HUDEP-2 (cell line): ENCODE measurements around the gene PRKCE.

Source experiments
- DNase-seq, 76 experiments: peaks; one replicate each; lab custom pipeline; 2025; ENCODE audit not compliant: unreplicated experiment in 76 of 76; lab: John Stamatoyannopoulos, UW

The PRKCE gene

DNA sequence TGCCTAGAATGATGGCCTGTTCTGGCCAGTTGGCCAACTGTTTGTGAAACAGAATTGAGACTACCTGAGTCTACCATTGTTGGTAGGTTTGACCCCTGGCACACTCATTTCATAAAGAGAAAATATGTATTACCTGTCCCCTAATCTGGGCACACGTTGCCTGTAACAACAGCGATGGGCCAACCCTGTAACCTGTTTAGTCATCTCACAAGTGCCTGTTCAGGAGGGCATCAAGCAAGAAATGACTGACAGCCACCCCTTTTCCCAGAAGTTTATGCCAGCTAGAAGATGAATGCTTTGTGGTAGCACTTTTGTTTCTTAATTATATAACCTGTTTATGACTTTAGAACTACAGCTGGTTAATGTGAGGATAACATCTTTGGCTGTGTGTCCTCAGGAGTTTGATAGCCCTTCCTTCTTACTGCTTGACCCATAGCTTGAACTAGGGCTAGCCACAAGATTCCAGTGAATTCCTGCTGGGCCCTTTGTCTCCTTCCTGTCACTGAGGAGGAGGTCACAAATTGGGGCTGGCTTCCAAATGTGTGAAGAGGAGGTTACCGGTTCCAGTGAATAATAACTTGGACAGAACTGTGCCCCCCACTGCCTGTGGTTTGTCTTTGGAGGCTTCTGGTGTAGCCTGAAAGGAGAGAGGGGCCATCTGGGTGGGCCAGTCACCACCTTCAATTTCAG lies 371.8 kb downstream of the PRKCE start:
- DNase-seq = no peak

GRCh38 chr2:46024146-46024779 lies 372.8 kb downstream of the PRKCE start:
- no peak for DNase-seq

DNA sequence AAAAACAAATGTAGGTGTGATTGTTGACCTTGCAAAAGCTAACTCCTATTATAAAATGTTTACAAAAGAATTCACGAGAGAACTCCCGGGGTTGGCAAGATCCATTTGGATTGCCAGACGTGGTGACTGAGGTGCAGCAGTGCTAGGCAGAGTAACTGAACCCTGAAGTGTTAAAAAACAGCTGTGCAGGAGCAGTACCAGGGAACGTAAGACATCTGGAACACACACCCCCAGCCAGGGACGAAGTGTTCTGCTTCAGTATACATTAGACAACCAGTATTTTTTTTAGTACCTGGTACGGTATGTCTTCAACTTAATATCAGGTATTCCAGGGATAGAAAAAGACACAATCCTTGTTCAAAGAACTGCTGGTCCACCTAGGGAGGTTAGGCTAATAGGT lies 373.6 kb downstream of the PRKCE start:
- DNase-seq = no peak

- DNase-seq = no peak
These were observed 374.2 kb downstream of the PRKCE start for GRCh38 chr2:46025676-46026075.

DNA sequence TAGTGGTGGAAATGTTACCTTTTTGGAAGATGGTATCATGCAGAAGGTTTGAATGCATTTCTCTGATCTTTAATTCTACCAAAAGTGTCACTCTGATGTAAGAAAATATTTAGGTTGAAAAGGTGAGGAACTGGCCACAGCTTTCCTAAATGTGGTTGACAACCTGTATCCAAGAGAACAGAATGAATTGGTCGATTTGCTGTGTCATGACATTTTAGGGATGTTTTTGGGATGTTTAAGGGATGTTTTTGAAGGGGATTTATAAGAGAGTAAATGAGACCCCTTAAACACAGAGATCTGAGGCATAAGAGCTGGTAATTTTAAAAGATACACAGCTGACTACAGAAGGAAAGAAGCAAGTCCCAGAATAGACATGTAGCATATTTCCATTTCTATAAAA lies 375.0 kb downstream of the PRKCE start:
- no peak for DNase-seq

DNA sequence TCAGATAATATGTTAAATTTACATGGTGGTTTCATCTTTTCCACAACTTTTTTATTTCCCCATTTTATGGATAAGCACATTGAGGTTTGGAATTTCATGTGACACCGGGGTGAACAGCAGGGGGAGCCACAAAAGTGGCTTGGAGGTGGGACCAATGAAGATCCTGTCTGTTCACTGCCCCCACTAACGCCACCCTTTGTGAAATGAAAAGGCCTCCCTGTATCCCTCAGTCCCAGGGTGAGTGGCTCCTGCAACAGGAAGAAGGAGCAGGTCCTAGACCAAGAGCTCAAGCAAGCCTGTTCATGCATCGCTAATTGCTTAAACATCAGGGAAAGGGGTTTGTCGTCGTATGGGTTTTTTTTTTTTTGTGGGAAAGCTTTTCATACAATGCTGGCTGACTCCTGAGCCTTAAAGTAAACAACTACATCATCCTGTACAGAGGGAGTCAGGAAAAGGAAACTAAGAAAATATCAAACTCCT lies 377.9 kb downstream of the PRKCE start:
- DNase-seq = no peak

DNA sequence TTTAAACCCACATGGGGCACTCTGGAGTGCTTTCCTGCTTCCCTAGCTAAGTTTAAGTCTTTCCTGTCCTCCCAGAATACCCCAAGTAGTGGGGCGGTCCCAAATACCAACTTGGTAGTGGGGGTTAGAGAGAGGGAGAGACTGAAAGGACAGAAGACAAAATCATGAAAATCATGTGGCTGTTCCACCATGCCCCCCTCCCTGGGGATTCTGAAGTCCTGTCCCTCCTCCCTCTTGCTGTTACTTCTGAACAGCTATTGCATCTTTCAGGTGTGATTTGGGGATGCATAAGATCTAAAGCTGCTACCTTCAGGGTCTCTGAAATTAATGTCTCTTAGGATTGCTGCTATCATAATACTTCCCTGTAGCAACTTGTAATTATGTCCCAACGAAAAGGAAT lies 378.9 kb downstream of the PRKCE start:
- no peak for DNase-seq

DNA sequence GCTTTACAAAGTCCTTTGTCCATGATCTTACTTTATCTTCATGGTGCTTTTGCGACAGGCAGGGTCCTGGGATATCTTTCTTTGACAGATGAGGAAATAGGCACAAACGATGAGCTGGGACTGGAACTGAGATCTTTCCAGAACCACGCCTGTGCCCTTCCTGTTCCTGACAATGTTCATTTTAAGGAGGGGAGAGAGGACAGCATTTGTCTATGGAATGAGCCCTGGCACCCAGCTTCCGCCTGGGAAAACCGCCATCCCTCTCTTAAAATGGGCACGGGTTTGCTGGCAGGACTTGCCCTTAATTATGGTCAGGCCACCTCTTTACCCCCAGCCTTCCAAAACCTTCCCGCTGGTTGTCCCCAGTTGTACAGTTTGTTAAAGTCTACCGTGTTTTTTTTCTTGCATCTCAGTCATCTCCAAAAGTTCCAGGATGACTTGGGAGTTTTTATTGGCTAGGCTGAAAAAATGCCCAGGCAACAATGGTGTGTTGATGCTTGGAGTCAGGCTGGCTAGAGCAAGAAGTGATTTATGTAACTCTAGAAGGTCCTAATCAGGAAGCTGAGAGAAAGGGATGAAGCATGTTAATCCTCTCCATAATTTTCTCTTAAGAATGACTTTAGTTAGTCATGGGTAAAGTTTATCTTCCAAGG lies 380.8 kb downstream of the PRKCE start:
- DNase-seq = no peak

- DNase-seq = no peak
These were observed 381.5 kb downstream of the PRKCE start for GRCh38 chr2:46032996-46033395.

DNA sequence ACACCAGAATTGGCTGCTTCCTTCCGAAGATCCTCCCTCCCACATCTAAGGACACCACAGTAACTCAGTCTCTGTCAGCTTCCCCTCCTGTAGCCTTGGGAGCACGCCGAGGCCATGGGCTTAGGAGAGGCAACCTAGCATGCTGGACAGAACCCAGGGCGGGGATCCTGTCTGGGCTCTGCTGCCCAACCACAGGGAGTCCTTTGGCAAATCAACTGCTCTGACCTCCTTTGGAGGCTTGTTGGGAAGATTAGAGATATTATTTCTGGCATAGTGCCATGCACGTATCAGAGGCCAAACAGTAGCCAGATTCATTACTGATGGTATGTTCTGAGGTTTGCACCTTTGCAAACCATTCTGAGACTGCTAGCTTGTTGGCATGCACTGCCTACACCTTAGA lies 383.1 kb downstream of the PRKCE start:
- DNase-seq = no peak

DNA sequence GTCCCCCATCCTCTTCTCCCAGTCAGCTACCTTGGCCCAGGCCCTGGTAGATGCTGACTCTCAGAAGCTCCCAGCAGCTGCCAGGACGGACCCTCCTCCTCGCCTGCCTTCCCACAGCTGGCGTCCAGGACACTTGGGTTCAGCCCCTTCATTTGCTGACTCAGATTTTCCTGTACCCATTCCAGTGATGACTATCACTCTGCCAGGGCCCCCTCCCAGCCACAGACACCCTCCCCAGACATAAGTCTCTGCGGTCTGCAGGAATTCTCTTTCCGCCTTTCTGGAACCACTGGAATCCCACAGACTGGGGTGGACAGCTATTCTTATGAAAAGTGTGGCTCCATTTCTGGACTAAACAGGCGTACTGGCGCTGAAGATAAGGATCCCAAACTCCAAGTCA lies 385.5 kb downstream of the PRKCE start:
- DNase-seq = no peak

DNA sequence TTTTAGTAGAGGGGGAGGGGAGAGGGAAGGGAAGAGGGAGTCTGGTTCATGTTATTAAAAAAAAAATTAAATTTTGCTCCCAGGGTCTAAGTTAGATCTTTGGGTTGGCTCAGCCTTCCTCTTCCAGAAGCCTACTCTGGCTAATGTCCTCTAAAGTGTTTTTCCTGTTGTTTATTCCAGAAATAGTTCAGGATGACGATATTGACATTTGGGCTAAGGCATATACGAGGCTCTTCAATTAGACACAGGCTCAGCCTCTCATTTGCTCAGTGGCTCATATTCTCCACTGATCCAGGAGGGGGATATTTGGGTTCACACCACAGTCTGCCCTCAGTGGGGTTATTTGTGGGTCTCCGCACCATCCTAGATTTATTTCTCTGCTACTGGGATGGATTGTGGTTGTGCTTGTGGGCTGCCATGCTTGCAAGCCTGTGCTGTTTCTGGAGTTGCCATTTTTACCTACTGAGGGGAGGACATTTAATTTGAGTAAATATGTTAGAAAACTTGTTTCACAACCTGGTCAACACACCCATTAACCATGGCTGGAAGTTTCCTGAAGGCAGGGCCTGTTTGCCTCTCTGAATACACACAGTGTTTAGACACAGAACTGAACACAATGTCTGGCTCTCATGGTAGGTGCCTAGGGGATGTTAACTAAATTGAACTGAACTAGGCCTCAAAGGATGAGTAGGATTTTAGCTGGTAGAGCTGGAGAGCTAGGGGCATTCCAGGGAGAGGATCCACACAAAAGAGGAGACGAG lies 388.2 kb downstream of the PRKCE start:
- DNase-seq = no peak

- no peak for DNase-seq
These were observed 389.2 kb downstream of the PRKCE start for GRCh38 chr2:46040563-46041155.

- no peak for DNase-seq
These were observed 390.0 kb downstream of the PRKCE start for GRCh38 chr2:46041434-46041833.

- DNase-seq = no peak
These were observed 390.7 kb downstream of the PRKCE start for GRCh38 chr2:46042207-46042637.

- no peak for DNase-seq
These were observed 391.2 kb downstream of the PRKCE start for GRCh38 chr2:46042711-46043110.

DNA sequence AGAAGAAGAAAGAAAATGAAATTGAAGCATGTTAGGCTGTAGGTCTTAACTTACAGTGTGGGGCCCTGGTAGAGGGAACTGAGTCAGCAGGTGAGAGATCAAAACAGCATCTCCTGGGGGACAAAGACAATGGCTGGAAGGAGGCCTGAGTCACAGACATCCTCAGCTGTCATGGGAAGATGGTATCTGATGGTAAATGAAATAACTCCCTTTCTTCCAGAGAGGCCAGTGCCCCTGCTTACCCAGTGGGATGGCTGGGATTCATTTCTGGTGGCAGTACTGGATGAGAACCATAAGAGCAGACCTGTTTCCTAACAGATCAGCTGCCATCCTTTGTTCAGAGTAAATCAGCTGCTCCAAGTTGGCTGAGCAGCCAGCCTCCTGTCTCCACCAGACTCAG lies 394.4 kb downstream of the PRKCE start:
- no peak for DNase-seq

- DNase-seq = no peak
These were observed 395.8 kb downstream of the PRKCE start for GRCh38 chr2:46047290-46047689.

GRCh38 chr2:46048693-46049092 lies 397.2 kb downstream of the PRKCE start:
- DNase-seq = no peak

- no peak for DNase-seq
These were observed 398.6 kb downstream of the PRKCE start for GRCh38 chr2:46050027-46050426.

- no peak for DNase-seq
These were observed 399.0 kb downstream of the PRKCE start for GRCh38 chr2:46050489-46050888.
